Measurements from ENCODE around the gene HIVEP3. TPM values are rescaled to one million over a fixed set of nuclear protein-coding genes. Genes with fewer than 3 reads are reported as not detected.

The HIVEP3 gene
- total RNA-seq, 1 donor from 2014 or later: 0.37 TPM

DNA sequence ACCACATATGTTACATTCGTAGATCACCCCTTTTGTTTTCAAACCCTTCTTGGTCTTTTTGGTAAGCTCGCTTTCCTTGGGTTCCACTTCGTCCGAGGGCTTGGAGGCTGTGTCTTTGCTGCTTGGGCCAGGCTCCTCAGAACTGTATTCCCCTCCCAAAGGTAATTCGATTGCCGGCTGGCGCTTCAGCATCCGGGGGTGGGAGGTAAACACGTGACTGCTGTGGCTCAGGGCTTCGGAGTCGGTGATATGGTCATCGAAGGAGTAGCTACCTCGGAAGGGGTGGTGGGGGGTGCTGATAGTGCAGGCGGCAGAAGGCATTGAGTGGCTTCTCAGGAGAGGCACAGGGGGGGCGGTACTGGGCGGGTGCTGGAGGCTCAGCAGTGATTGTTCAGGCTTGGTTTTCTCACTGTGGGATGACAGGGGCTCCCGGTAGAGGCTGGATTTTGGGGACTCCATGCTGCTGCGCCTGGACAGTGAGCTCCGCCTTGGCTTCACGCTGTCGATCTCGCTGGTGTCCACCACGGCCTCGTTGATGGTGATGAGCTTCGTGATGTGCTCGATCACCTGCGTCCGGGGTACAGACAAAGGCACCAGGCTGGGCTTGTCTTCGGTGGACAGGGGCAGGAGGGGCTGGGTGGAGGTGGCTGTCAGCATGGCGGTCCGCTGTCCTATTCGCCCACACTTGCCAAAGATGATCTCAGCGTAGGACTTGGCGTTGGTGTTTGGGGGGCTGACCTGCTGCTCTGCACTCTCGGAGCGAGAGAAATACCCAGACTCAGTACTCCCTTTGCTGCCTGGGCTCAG, 335.7 kb downstream of the HIVEP3 start:
- no peak for DNase-seq (ENCODE audit: low spot score)
- no peaks in the 10 kb centered on the region for H3K4me1 ChIP-seq
- H3K27me3 ChIP-seq: no peaks in the 10 kb centered on the region
- no peak overlapping the region for H3K4me2 ChIP-seq
- Mint-ChIP-seq H3K4me1 (no peaks in the 10 kb centered on the region), H3K36me3 (no peaks in the 10 kb centered on the region), H3K9me3 (no peaks in the 10 kb centered on the region), H3K27ac (no peak overlapping the region), H3K27me3 (ENCODE audit: insufficient read depth, low read depth) (peaks cover 2% of the 10 kb centered on the region), H3K4me3 (no peak overlapping the region)
- H3K9me3 ChIP-seq (ENCODE audit: low read depth): no peaks in the 10 kb centered on the region
- H3F3A ChIP-seq (ENCODE audit: low read depth): no peaks in the 10 kb centered on the region
- H3K79me2 ChIP-seq (ENCODE audit: low read depth): no peaks in the 10 kb centered on the region
- H3K36me3 ChIP-seq: no peaks in the 10 kb centered on the region
- no peak for TF ChIP-seq EZH2phosphoT487 (IDR thresholded peaks at IDR 0.05)
- no peak for TF ChIP-seq EZH2 (IDR thresholded peaks at IDR 0.05)
- TF ChIP-seq, protein P1, sequence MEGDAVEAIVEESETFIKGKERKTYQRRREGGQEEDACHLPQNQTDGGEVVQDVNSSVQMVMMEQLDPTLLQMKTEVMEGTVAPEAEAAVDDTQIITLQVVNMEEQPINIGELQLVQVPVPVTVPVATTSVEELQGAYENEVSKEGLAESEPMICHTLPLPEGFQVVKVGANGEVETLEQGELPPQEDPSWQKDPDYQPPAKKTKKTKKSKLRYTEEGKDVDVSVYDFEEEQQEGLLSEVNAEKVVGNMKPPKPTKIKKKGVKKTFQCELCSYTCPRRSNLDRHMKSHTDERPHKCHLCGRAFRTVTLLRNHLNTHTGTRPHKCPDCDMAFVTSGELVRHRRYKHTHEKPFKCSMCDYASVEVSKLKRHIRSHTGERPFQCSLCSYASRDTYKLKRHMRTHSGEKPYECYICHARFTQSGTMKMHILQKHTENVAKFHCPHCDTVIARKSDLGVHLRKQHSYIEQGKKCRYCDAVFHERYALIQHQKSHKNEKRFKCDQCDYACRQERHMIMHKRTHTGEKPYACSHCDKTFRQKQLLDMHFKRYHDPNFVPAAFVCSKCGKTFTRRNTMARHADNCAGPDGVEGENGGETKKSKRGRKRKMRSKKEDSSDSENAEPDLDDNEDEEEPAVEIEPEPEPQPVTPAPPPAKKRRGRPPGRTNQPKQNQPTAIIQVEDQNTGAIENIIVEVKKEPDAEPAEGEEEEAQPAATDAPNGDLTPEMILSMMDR (IDR thresholded peaks at IDR 0.05): no peak
- no peak overlapping the region for H3K9ac ChIP-seq
- no peak overlapping the region for H2AFZ ChIP-seq (replicated peaks)
- no peak overlapping the region for H3K27ac ChIP-seq
- no peak overlapping the region for H3K4me3 ChIP-seq
- H4K20me1 ChIP-seq (ENCODE audit: low read depth): no peaks in the 10 kb centered on the region

DNA sequence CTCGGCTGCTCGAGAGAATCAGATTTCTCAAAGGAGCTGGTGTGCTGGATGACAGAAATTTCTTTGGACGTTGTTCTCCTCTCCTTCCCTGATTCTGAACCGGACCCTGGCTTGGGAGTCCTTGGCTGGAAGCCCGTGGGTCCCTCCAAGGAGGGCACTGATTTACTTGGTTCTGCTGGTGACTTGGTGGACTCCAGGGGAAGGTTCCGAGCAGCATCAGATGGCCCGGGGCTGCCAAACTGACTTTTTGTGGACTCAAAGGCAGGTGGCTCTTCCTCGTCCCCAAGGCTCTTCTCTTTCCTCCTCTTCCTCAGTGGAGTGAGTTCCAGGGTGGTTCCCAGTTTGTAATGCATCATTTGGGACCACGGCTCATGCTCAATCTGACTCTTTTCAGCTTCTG, 336.4 kb downstream of the HIVEP3 start:
- no peaks in the 10 kb centered on the region for H3K4me1 Mint-ChIP-seq
- H3K27me3 Mint-ChIP-seq (ENCODE audit: insufficient read depth, low read depth): peaks cover 2% of the 10 kb centered on the region
- Histone ChIP-seq H4K20me1 (ENCODE audit: low read depth) (no peaks in the 10 kb centered on the region), H3K79me2 (ENCODE audit: low read depth) (no peaks in the 10 kb centered on the region), H3K4me1 (no peaks in the 10 kb centered on the region), H2AFZ (replicated peaks) (no peak overlapping the region), H3K27me3 (no peaks in the 10 kb centered on the region), H3K9ac (no peak overlapping the region), H3K4me3 (no peak overlapping the region), H3K4me2 (no peak overlapping the region), H3K36me3 (no peaks in the 10 kb centered on the region), H3F3A (ENCODE audit: low read depth) (no peaks in the 10 kb centered on the region), H3K9me3 (ENCODE audit: low read depth) (no peaks in the 10 kb centered on the region), H3K27ac (no peak overlapping the region)
- no peaks in the 10 kb centered on the region for H3K36me3 Mint-ChIP-seq
- no peak overlapping the region for H3K27ac Mint-ChIP-seq
- DNase-seq (ENCODE audit: low spot score): no peak
- H3K9me3 Mint-ChIP-seq: no peaks in the 10 kb centered on the region
- TF ChIP-seq, protein P1 (IDR thresholded peaks at IDR 0.05): no peak
- TF ChIP-seq EZH2 (IDR thresholded peaks at IDR 0.05): no peak
- TF ChIP-seq EZH2phosphoT487 (IDR thresholded peaks at IDR 0.05): no peak
- H3K4me3 Mint-ChIP-seq: no peak overlapping the region

DNA sequence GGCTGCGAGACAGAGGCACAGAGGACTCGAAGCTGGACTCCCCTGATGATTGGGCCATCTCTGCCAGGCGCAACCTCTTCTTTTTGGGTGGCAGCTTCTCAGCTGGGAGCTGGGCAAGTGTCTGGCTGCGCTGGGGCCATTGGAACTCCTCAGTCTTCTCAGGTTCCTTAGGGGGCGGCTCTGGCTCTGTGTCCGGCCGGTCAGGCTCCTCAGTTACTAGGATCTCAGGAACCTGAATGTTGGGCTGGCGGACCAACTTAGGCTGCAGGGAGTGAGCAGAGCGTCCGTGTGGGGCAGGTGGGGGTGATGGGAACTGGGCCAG, 336.8 kb downstream of the HIVEP3 start:
- no peak for DNase-seq (ENCODE audit: low spot score)
- TF ChIP-seq EZH2phosphoT487 (IDR thresholded peaks at IDR 0.05): no peak
- TF ChIP-seq, protein P1 (IDR thresholded peaks at IDR 0.05): no peak
- no peak overlapping the region for H3K4me2 ChIP-seq
- H3K79me2 ChIP-seq (ENCODE audit: low read depth): no peaks in the 10 kb centered on the region
- no peak overlapping the region for H3K4me3 ChIP-seq
- Mint-ChIP-seq H3K9me3 (no peaks in the 10 kb centered on the region), H3K36me3 (no peaks in the 10 kb centered on the region), H3K4me1 (no peaks in the 10 kb centered on the region), H3K4me3 (no peak overlapping the region), H3K27ac (no peak overlapping the region), H3K27me3 (ENCODE audit: insufficient read depth, low read depth) (peaks cover 2% of the 10 kb centered on the region)
- no peaks in the 10 kb centered on the region for H3K36me3 ChIP-seq
- no peak overlapping the region for H3K27ac ChIP-seq
- H3K4me1 ChIP-seq: no peaks in the 10 kb centered on the region
- no peak overlapping the region for H3K9ac ChIP-seq
- no peaks in the 10 kb centered on the region for H3K27me3 ChIP-seq
- H2AFZ ChIP-seq (replicated peaks): no peak overlapping the region
- H3K9me3 ChIP-seq (ENCODE audit: low read depth): no peaks in the 10 kb centered on the region
- no peaks in the 10 kb centered on the region for H3F3A ChIP-seq (ENCODE audit: low read depth)
- no peaks in the 10 kb centered on the region for H4K20me1 ChIP-seq (ENCODE audit: low read depth)
